GM12878 (cell line): ENCODE results near the gene ALOX12. TPM values are rescaled to one million over a fixed set of nuclear protein-coding genes. Genes with fewer than 3 reads are reported as not detected.

Experiments used
- ATAC-seq: fragments of 200-7000 bp; cut with Tn5 transposase; 3 replicates; pipeline ENCODE4 v1.9.1; 2020; ENCODE audit warnings: mild to moderate bottlenecking, moderate library complexity
- BruUV-seq: library from RNA; stranded (reverse); fragments of 400-500 nt; replicated peaks from 2 replicates; lab custom pipeline; 2021; lab: Mats Ljungman, UMichigan
- CTCF ChIA-PET: fragments of 300-600 bp; sonication (Branson Sonifier 250); formaldehyde crosslinking; extraction: SDS; loops from one replicate; lab custom pipeline; 2021; ENCODE audit warnings: inconsistent platforms; lab: Yijun Ruan, JAX
- POLR2A ChIA-PET: fragments of 350-600 bp; formaldehyde crosslinking; extraction: SDS; loops from one replicate; lab custom pipeline; 2021; ENCODE audit warnings: inconsistent platforms; lab: Charles Lee
- RAD21 ChIA-PET: fragments of 300-600 bp; sonication (Branson Sonifier 250); formaldehyde crosslinking; loops from one replicate; lab custom pipeline; 2023; ENCODE audit warnings: antibody characterized with exemption; ENCODE audit not compliant: unreplicated experiment; lab: Charles Lee
- SMC1A ChIA-PET: fragments of 300-600 bp; sonication (Branson Sonifier 250); formaldehyde crosslinking; loops from one replicate; lab custom pipeline; 2023; ENCODE audit not compliant: unreplicated experiment, uncharacterized antibody; lab: Charles Lee
- DNase-seq: peaks from one replicate; pipeline ENCODE4 v3.0.0-alpha.2; 2011; ENCODE audit warnings: low read depth, low spot score
- FAIRE-seq: peaks from 3 replicates; lab custom pipeline; 2011; peaks lifted over from hg19 to GRCh38; lab: Jason Lieb, UNC
- H2AFZ ChIP-seq: 2 replicates; pipeline ENCODE4 v1.6.0; 2011; ENCODE audit warnings: low read depth, low read length, control low read depth; ENCODE audit not compliant: control insufficient read depth
- H3K27ac ChIP-seq: 2 replicates; pipeline ENCODE4 v1.5.1; 2011; ENCODE audit warnings: control low read depth; ENCODE audit not compliant: control insufficient read depth, insufficient read depth
- H3K27me3 ChIP-seq, 2 experiments: replicated peaks in 1 of 2; 2 replicates each; pipeline versions ENCODE4 v1.6.0 to v1.6.1; 2011; ENCODE audit warnings: low read length in 1 of 2; ENCODE audit not compliant: control insufficient read depth in 2 of 2, insufficient read depth in 2 of 2
- H3K36me3 ChIP-seq, 2 experiments: 2 replicates each; pipeline ENCODE4 v1.5.1; 2011; ENCODE audit warnings: low read length in 1 of 2; ENCODE audit not compliant: control insufficient read depth in 2 of 2, insufficient read depth in 2 of 2
- H3K4me1 ChIP-seq: 2 replicates; pipeline ENCODE4 v1.6.1; 2011; ENCODE audit warnings: mild to moderate bottlenecking, low read length, moderate library complexity, mixed read lengths; ENCODE audit not compliant: control insufficient read depth, insufficient read depth
- H3K4me2 ChIP-seq: 2 replicates; pipeline ENCODE4 v1.6.0; 2011; ENCODE audit warnings: control low read depth; ENCODE audit not compliant: control insufficient read depth, insufficient read depth
- H3K4me3 ChIP-seq: fragments of 200-600 bp; sonication (generic); 2 replicates; pipeline ENCODE4 v1.5.1; 2016
- H3K79me2 ChIP-seq: 2 replicates; pipeline ENCODE4 v1.6.0; 2011; ENCODE audit warnings: low read length; ENCODE audit not compliant: control insufficient read depth, insufficient read depth
- H3K9ac ChIP-seq: 2 replicates; pipeline ENCODE4 v1.8.0; 2011; ENCODE audit warnings: low read length, control low read depth, mixed read lengths; ENCODE audit not compliant: control insufficient read depth, insufficient read depth
- H3K9me3 ChIP-seq: replicated peaks from 3 replicates; pipeline ENCODE4 v1.5.1; 2011; ENCODE audit warnings: mild to moderate bottlenecking, low read length; ENCODE audit not compliant: control insufficient read depth, insufficient read depth
- H4K20me1 ChIP-seq: 2 replicates; pipeline ENCODE4 v1.6.0; 2011; ENCODE audit not compliant: control insufficient read depth, insufficient read depth
- NR2C2 ChIP-seq: IDR thresholded peaks from 2 replicates; pipeline ENCODE4 v1.6.1; 2011; ENCODE audit warnings: borderline replicate concordance, low read depth; ENCODE audit not compliant: control insufficient read depth, insufficient read length
- POLR2AphosphoS2 ChIP-seq: IDR thresholded peaks from 2 replicates; pipeline ENCODE4 v1.6.1; 2011; ENCODE audit warnings: low read depth, mild to moderate bottlenecking, low read length, improper control_type of control experiment, moderate library complexity
- POLR2AphosphoS5 ChIP-seq: IDR thresholded peaks from 2 replicates; pipeline ENCODE4 v1.6.1; 2011; ENCODE audit warnings: mild to moderate bottlenecking, low read length, inconsistent platforms
- SRF ChIP-seq, 2 experiments: IDR thresholded peaks; 2 replicates each; pipeline ENCODE4 v1.6.1; 2011; ENCODE audit warnings: low read depth in 2 of 2, low read length in 2 of 2, mild to moderate bottlenecking in 1 of 2, moderate library complexity in 1 of 2
- SUPT20H ChIP-seq: IDR thresholded peaks from 2 replicates; pipeline ENCODE4 v1.6.1; 2011; ENCODE audit warnings: low read depth, mild to moderate bottlenecking, low read length, moderate library complexity, borderline replicate concordance; ENCODE audit not compliant: control insufficient read depth
- ZNF217 ChIP-seq: fragments of 450-650 bp; IDR thresholded peaks from 2 replicates; pipeline ENCODE4 v1.6.1; 2017; ENCODE audit warnings: antibody characterized with exemption, mild to moderate bottlenecking
- WGBS: methylation state at CpG from one replicate; pipeline ENCODE4 v1.1.6; 2016; ENCODE audit warnings: low lambda C conversion rate; ENCODE audit not compliant: insufficient replicate concordance, insufficient coverage; ENCODE audit errors: missing lambda C conversion rate; 5-methylcytosine and 5-hydroxymethylcytosine counted together
- in situ Hi-C: fragments of 300-500 bp; cut with MboI; formaldehyde crosslinking; loops from 9 replicates; pipeline ENCODE4 v1.14.3; 2018; ENCODE audit warnings: mixed read lengths
- intact Hi-C: fragments of 100-400 bp; cut with micrococcal nuclease; formaldehyde crosslinking; loops from one replicate; pipeline ENCODE4 v1.14.2; 2022; ENCODE audit not compliant: unreplicated experiment
- polyA plus RNA-seq, 11 experiments: library from polyadenylated mRNA; depleted of rRNA in 4 of 11; unstranded in 6 of 11; stranded (reverse) in 5 of 11; fragments of >200 nt; fragmentation: Nextera tagmentation in 4 of 11; fragmentation: Illumina TruSeq in 1 of 11; extraction: Ambion mirVana in 4 of 11; extraction: Trizol in 1 of 11; gene quantifications; 1 replicate in 1 of 11; 2 replicates in 10 of 11; pipeline versions ENCODE4 v1.2.1 to v1.2.3, GENCODE V29; 2011 to 2016; ENCODE audit warnings: inconsistent platforms in 2 of 11, missing spikeins in 2 of 11, low read depth in 1 of 11
- total RNA-seq, 4 experiments: library from RNA; depleted of rRNA in 3 of 4; stranded (reverse); fragments of >200 nt in 3 of 4; fragmentation: Illumina TruSeq in 1 of 4; extraction: Trizol in 1 of 4; gene quantifications; 2 replicates each; pipeline versions ENCODE4 v1.2.1 to v1.2.3, GENCODE V29; 2013 to 2021
- TF ChIP-seq, protein P1 (sequence below): IDR thresholded peaks from 2 replicates; pipeline ENCODE4 v1.6.1; 2012; ENCODE audit warnings: low read length, inconsistent platforms

The ALOX12 gene
- total and polyA plus RNA-seq, 10 of the 15 experiments (the other 5 are each of a cell fraction or from before 2014, with no cell fraction given): 0.23 to 0.82 (median 0.58) TPM; not detected in 6

GRCh38 chr17:7056386-7056785 lies 60.5 kb downstream of the ALOX12 start:
- DNase-seq (no peak), ATAC-seq (no peak), FAIRE-seq (no peak)
- no peaks in the 10 kb centered on the region for H3K9me3 ChIP-seq
- no peaks in the 10 kb centered on the region for H4K20me1 ChIP-seq
- ChIA-PET CTCF (interaction anchor here (1.8 to 21.9 kb wide), 2 partner anchors 10 to 81 kb away, joined by 6 to 590 read pairs; no protein-coding TSS in a partner anchor), POLR2A (no interaction called here), RAD21 (no interaction called here), SMC1A (interaction anchor here (13.6 kb wide), 1 partner anchor 81 kb away, joined by 356 read pairs; no protein-coding TSS in a partner anchor)
- in situ Hi-C loops: no loop called here
- H2AFZ ChIP-seq: no peak overlapping the region
- no peak overlapping the region for H3K4me3 ChIP-seq
- no peaks in the 10 kb centered on the region for H3K27me3 ChIP-seq
- WGBS: 78% methylated on average over 4 of the region's 4 CpGs
- H3K79me2 ChIP-seq: no peaks in the 10 kb centered on the region
- H3K4me1 ChIP-seq: no peaks in the 10 kb centered on the region
- intact Hi-C loops: no loop called here
- TF ChIP-seq, protein P1, sequence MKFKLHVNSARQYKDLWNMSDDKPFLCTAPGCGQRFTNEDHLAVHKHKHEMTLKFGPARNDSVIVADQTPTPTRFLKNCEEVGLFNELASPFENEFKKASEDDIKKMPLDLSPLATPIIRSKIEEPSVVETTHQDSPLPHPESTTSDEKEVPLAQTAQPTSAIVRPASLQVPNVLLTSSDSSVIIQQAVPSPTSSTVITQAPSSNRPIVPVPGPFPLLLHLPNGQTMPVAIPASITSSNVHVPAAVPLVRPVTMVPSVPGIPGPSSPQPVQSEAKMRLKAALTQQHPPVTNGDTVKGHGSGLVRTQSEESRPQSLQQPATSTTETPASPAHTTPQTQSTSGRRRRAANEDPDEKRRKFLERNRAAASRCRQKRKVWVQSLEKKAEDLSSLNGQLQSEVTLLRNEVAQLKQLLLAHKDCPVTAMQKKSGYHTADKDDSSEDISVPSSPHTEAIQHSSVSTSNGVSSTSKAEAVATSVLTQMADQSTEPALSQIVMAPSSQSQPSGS: no peak
- TF ChIP-seq ZNF217: no peak
- TF ChIP-seq POLR2AphosphoS5: no peak
- TF ChIP-seq SUPT20H: no peak
- no peak for TF ChIP-seq POLR2AphosphoS2
- no peak for TF ChIP-seq SRF (IDR thresholded peaks at IDR 0.05; ENCODE audit: low read depth in 2 of 2, low read length in 2 of 2)
- no peak for TF ChIP-seq NR2C2
- no peaks in the 10 kb centered on the region for H3K36me3 ChIP-seq
- H3K9ac ChIP-seq: no peak overlapping the region
- no TSS peak for BruUV-seq
- no peak overlapping the region for H3K27ac ChIP-seq
- H3K4me2 ChIP-seq: no peak overlapping the region
